Right hindlimb (tissue), 1 donor: ENCODE results near the gene RHEX.
"Not testable (repeated sequence)": the region's sequence is repeated elsewhere in the genome, so short reads cannot be mapped to it uniquely, and the experiment has no call there.

Experiments used
- DNase-seq: peaks from one replicate; pipeline ENCODE4 v3.0.0-alpha.2; 2018

The RHEX gene

GRCh38 chr1:206030714-206031113, 22.3 kb upstream of the RHEX start:
- peak; percentile 79 for DNase-seq

GRCh38 chr1:206032380-206033140, 20.4 kb upstream of the RHEX start:
- DNase-seq: no peak

GRCh38 chr1:206035027-206035426, 17.9 kb upstream of the RHEX start:
- no peak for DNase-seq

- DNase-seq: no peak
Observed at GRCh38 chr1:206036663-206037455, 16.1 kb upstream of the RHEX start.

- DNase-seq: no peak
Observed at GRCh38 chr1:206037581-206037980, 15.4 kb upstream of the RHEX start.

GRCh38 chr1:206039046-206039973, 13.7 kb upstream of the RHEX start:
- no peak for DNase-seq

GRCh38 chr1:206040328-206040727, 12.6 kb upstream of the RHEX start:
- no peak for DNase-seq

GRCh38 chr1:206041640-206042039, 11.3 kb upstream of the RHEX start:
- no peak for DNase-seq

- no peak for DNase-seq
Observed at GRCh38 chr1:206047271-206047670, 5.7 kb upstream of the RHEX start.

GRCh38 chr1:206048582-206048981, 4.4 kb upstream of the RHEX start:
- no peak for DNase-seq

- no peak for DNase-seq
Observed at GRCh38 chr1:206049293-206049692, 3.7 kb upstream of the RHEX start.

- no peak for DNase-seq
Observed at GRCh38 chr1:206049919-206050600, 2.9 kb upstream of the RHEX start.

- DNase-seq: no peak
Observed at GRCh38 chr1:206050655-206051235, 2.2 kb upstream of the RHEX start.

- DNase-seq: not testable (repeated sequence)
Observed at GRCh38 chr1:206052231-206052865, 625 bp upstream of the RHEX start.

- not testable (repeated sequence) for DNase-seq
Observed at GRCh38 chr1:206053616-206054015, 643 bp downstream of the RHEX start.

GRCh38 chr1:206055069-206055625, 2.2 kb downstream of the RHEX start:
- not testable (repeated sequence) for DNase-seq

GRCh38 chr1:206055639-206056323, 2.8 kb downstream of the RHEX start:
- DNase-seq: not testable (repeated sequence)

- DNase-seq: not testable (repeated sequence)
Observed at GRCh38 chr1:206058289-206058926, 5.4 kb downstream of the RHEX start.

GRCh38 chr1:206058927-206059292, 5.9 kb downstream of the RHEX start:
- no peak for DNase-seq

GRCh38 chr1:206059355-206059915, 6.5 kb downstream of the RHEX start:
- DNase-seq: no peak
